Activated T-helper 17 cell treated with anti-CD3 and anti-CD28 coated beads, Interleukin-2, amount 50 U/mL, for 72 hours (primary cell): ENCODE results near the gene PDILT. TPM values are rescaled to one million over a fixed set of nuclear protein-coding genes. Genes with fewer than 3 reads are reported as not detected.
"Not testable (repeated sequence)": the region's sequence is repeated elsewhere in the genome, so short reads cannot be mapped to it uniquely, and the experiment has no call there.

Experiments used
- ATAC-seq: fragments of 150-1000 bp; cut with Tn5 transposase; replicated peaks from 2 replicates; pipeline ENCODE4 v1.10.0; 2021; ENCODE audit warnings: mild to moderate bottlenecking, moderate library complexity
- H3K27ac Mint-ChIP-seq: one replicate; pipeline ENCODE4 v1.8.0; 2022; ENCODE audit warnings: mixed read lengths
- H3K27me3 Mint-ChIP-seq: one replicate; pipeline ENCODE4 v1.8.0; 2022; ENCODE audit warnings: mixed read lengths
- H3K36me3 Mint-ChIP-seq: one replicate; pipeline ENCODE4 v1.8.0; 2022; ENCODE audit warnings: low read depth, mild to moderate bottlenecking, mixed read lengths
- H3K4me1 Mint-ChIP-seq: one replicate; pipeline ENCODE4 v1.8.0; 2022; ENCODE audit warnings: mixed read lengths
- H3K4me3 Mint-ChIP-seq: one replicate; pipeline ENCODE4 v1.8.0; 2022; ENCODE audit warnings: mild to moderate bottlenecking, mixed read lengths
- H3K9me3 Mint-ChIP-seq: one replicate; pipeline ENCODE4 v1.8.0; 2022; ENCODE audit warnings: mixed read lengths
- total RNA-seq, 2 donors: library from RNA; stranded (reverse); gene quantifications; one replicate each; pipeline ENCODE4 v1.2.3, GENCODE V29; 2022

Gene PDILT
- not detected for total RNA-seq

GRCh38 chr16:20404637-20405036 is at the start of gene PDILT:
PDILT (minus strand) TSS chr16:20404737; CDS start chr16:20399300, 5,437 bp downstream.
- H3K27me3 Mint-ChIP-seq, result peaks cover 3% of the 10 kb centered on the region
- no peak for ATAC-seq

GRCh38 chr16:20453633-20454032 is 49.1 kb upstream of the PDILT start:
- not testable (repeated sequence) for H3K9me3 Mint-ChIP-seq, ATAC-seq, H3K27me3 Mint-ChIP-seq, H3K4me1 Mint-ChIP-seq, H3K4me3 Mint-ChIP-seq, H3K27ac Mint-ChIP-seq, H3K36me3 Mint-ChIP-seq

More at GRCh38 chr16:20404637-20405036, at the start of gene PDILT:
- Mint-ChIP-seq H3K36me3 (no peaks in the 10 kb centered on the region), H3K9me3 (no peaks in the 10 kb centered on the region), H3K4me1 (no peaks in the 10 kb centered on the region), H3K4me3 (no peak within 1 kb of the TSS), H3K27ac (no peak within 1 kb of the TSS)

GRCh38 chr16:20451364-20451763 is 46.8 kb upstream of the PDILT start, which contains the start of gene ACSM2A:
ACSM2A (plus strand) TSS chr16:20451521; CDS start chr16:20460115, 8,594 bp downstream.
- H3K4me3 Mint-ChIP-seq, H3K36me3 Mint-ChIP-seq, H3K9me3 Mint-ChIP-seq, H3K27me3 Mint-ChIP-seq, ATAC-seq, H3K4me1 Mint-ChIP-seq, H3K27ac Mint-ChIP-seq: not testable (repeated sequence)

- ATAC-seq, H3K9me3 Mint-ChIP-seq, H3K36me3 Mint-ChIP-seq, H3K27me3 Mint-ChIP-seq, H3K4me1 Mint-ChIP-seq, H3K4me3 Mint-ChIP-seq, H3K27ac Mint-ChIP-seq: not testable (repeated sequence)
These were observed 42.3 kb upstream of the PDILT start for GRCh38 chr16:20446652-20447393.

- not testable (repeated sequence) for H3K4me1 Mint-ChIP-seq, H3K4me3 Mint-ChIP-seq, H3K27me3 Mint-ChIP-seq, H3K27ac Mint-ChIP-seq, H3K9me3 Mint-ChIP-seq, ATAC-seq, H3K36me3 Mint-ChIP-seq
These were observed 37.3 kb upstream of the PDILT start for GRCh38 chr16:20441859-20442258.

GRCh38 chr16:20441191-20441590 is 36.7 kb upstream of the PDILT start:
- H3K4me3 Mint-ChIP-seq, result no peak overlapping the region
- H3K36me3 Mint-ChIP-seq, result no peaks in the 10 kb centered on the region
- ATAC-seq, result no peak
- H3K9me3 Mint-ChIP-seq, result no peaks in the 10 kb centered on the region
- H3K4me1 Mint-ChIP-seq, result no peaks in the 10 kb centered on the region
- no peak overlapping the region for H3K27ac Mint-ChIP-seq
- H3K27me3 Mint-ChIP-seq, result peaks cover 6% of the 10 kb centered on the region

GRCh38 chr16:20440731-20441130 is 36.2 kb upstream of the PDILT start:
- not testable (repeated sequence) for H3K9me3 Mint-ChIP-seq, H3K36me3 Mint-ChIP-seq, H3K27me3 Mint-ChIP-seq, H3K27ac Mint-ChIP-seq, H3K4me1 Mint-ChIP-seq, H3K4me3 Mint-ChIP-seq, ATAC-seq

GRCh38 chr16:20439820-20440231 is 35.3 kb upstream of the PDILT start:
- not testable (repeated sequence) for H3K4me1 Mint-ChIP-seq, ATAC-seq, H3K27ac Mint-ChIP-seq, H3K9me3 Mint-ChIP-seq, H3K4me3 Mint-ChIP-seq, H3K36me3 Mint-ChIP-seq, H3K27me3 Mint-ChIP-seq

- H3K27me3 Mint-ChIP-seq, H3K9me3 Mint-ChIP-seq, H3K27ac Mint-ChIP-seq, H3K36me3 Mint-ChIP-seq, H3K4me1 Mint-ChIP-seq, ATAC-seq, H3K4me3 Mint-ChIP-seq: not testable (repeated sequence)
These were observed 34.4 kb upstream of the PDILT start for GRCh38 chr16:20438950-20439349.

- Mint-ChIP-seq H3K4me1 (no peaks in the 10 kb centered on the region), H3K4me3 (no peak overlapping the region), H3K36me3 (no peaks in the 10 kb centered on the region), H3K27me3 (peaks cover 10% of the 10 kb centered on the region), H3K9me3 (no peaks in the 10 kb centered on the region), H3K27ac (no peak overlapping the region)
- no peak for ATAC-seq
These were observed 26.4 kb upstream of the PDILT start for GRCh38 chr16:20430948-20431347.

GRCh38 chr16:20430480-20430879 is 25.9 kb upstream of the PDILT start:
- not testable (repeated sequence) for H3K9me3 Mint-ChIP-seq, H3K27ac Mint-ChIP-seq, H3K4me3 Mint-ChIP-seq, H3K4me1 Mint-ChIP-seq, ATAC-seq, H3K36me3 Mint-ChIP-seq
- peaks cover 10% of the 10 kb centered on the region for H3K27me3 Mint-ChIP-seq

GRCh38 chr16:20429499-20429898 is 25.0 kb upstream of the PDILT start:
- H3K4me3 Mint-ChIP-seq, H3K9me3 Mint-ChIP-seq, H3K36me3 Mint-ChIP-seq, H3K27ac Mint-ChIP-seq, ATAC-seq, H3K4me1 Mint-ChIP-seq: not testable (repeated sequence)
- peaks cover 10% of the 10 kb centered on the region for H3K27me3 Mint-ChIP-seq

GRCh38 chr16:20427401-20427797 is 22.9 kb upstream of the PDILT start:
- not testable (repeated sequence) for H3K4me3 Mint-ChIP-seq, ATAC-seq, H3K9me3 Mint-ChIP-seq, H3K36me3 Mint-ChIP-seq, H3K27ac Mint-ChIP-seq, H3K4me1 Mint-ChIP-seq
- H3K27me3 Mint-ChIP-seq, result peaks cover 10% of the 10 kb centered on the region

GRCh38 chr16:20424129-20424866 is 19.8 kb upstream of the PDILT start:
- H3K4me3 Mint-ChIP-seq, result no peak overlapping the region
- no peak for ATAC-seq
- no peaks in the 10 kb centered on the region for H3K4me1 Mint-ChIP-seq
- no peaks in the 10 kb centered on the region for H3K9me3 Mint-ChIP-seq
- no peak overlapping the region for H3K27ac Mint-ChIP-seq
- peaks cover 7% of the 10 kb centered on the region for H3K27me3 Mint-ChIP-seq
- no peaks in the 10 kb centered on the region for H3K36me3 Mint-ChIP-seq

- not testable (repeated sequence) for H3K27me3 Mint-ChIP-seq, H3K4me3 Mint-ChIP-seq, ATAC-seq, H3K36me3 Mint-ChIP-seq, H3K9me3 Mint-ChIP-seq, H3K4me1 Mint-ChIP-seq, H3K27ac Mint-ChIP-seq
These were observed 19.2 kb upstream of the PDILT start for GRCh38 chr16:20423772-20424128.
